Fibroblast of skin of right biceps (primary cell): ENCODE measurements around the gene PPDPF.

Experiments used
- DNase-seq: peaks from one replicate; pipeline ENCODE4 v3.0.0-alpha.2; 2013

Gene PPDPF

DNA sequence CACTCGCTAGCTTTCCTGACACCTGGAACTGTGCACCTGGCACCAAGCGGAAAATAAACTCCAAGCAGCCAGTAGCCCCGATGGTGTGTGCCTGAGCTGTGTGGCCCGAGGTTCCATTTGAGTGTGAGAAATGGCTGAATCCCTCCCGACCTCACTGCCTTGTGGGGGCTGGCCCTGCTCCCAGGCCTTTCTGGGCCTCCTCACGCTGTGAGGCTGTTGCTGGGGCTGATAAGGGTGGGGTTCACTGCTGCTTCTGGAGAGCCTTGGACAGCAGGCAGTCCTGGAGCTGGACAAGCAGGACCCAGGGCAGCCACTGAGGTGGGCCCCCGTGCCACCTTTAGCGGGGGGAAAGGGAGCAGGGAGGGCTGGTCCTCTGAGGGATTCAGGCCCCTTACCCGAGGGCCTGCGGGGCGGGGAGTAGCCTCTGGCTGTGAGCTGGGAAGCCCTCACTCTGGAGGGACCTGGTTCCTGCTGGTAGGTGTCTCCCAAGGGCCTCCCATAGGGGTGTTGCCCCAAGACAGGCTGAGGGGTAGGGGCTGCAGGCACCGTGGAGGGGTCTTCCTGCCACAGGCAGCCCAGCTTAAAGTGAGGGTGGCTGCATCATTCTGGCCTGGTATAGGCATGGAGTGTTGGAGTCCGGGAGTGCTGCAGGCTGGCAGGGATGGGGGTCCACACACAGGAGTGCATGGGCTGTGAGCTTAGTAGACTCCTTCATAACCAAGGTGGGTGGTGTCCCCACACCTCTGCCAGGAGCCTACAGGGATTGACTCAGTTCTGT is 1.7 kb downstream of the PPDPF start:
- DNase-seq, result no peak

DNA sequence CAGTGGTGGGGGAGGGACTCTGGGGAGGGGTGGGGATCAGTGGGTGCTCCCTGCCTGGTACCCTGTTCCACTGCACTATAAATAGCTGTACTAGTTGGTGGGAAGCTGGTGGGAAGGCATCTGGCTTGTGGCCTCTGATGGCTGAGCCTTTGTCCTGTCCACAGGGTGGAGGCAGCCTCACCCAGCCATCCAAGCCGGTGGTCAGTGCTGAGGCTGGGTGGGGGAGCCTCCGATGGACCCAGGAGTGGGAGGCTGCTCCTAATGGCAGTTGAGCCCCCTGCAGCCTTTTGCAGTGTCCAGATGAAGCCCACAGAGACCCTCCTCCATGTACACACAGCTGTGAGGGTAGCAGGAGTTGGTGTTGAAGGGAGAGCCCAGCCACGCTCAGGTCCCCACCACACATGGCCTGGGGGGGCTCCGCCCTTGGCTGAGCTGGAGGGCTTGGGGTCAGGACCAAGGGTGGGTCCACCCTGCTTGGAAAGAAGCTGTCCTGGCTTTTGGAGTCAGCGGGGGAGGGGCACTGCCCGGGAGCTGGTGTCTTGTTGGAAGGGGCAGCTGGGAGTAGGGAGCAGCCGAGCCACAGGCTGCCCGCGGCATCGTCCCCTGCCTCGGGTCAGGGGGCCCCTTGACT is 2.5 kb downstream of the PPDPF start:
- DNase-seq, result no peak

DNA sequence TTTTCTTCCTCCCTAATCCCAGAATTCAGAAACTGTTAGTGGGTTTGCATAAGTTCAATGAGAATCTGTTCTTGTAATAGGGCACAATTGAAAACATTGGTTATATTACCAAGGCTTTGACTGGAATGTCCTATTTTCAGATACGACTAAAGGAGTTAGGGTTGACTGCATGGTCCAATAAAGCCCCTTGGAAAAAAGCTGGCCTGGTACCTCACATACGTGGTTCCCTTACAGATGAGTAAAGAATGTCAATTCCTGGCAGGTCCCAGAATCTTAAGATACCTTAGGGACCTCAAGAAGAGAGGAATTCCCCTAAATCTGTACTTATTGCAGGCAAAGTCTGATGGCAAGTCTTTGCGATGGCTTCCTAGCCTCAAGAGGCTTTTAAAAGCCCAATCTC is 4.6 kb downstream of the PPDPF start:
- DNase-seq, result no peak

DNA sequence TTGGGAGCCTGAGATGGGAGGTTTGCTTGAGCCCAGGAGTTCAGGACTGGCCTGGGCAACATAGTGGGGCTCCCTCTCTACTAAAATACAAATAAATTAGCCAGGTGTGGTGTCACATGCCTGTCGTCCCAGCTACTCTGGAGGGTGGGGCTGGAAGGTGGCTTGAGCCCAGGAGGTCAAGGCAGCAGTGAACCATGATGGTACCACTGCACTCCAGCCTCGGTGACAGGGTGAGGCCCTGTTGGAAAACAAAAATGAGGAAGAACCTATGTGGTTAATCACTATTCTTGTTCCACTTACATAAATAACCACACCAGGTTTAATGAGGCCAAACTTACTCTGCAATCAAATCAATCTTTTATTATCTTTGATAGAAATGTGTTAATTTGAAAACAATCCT is 5.4 kb downstream of the PPDPF start:
- DNase-seq, result no peak

DNA sequence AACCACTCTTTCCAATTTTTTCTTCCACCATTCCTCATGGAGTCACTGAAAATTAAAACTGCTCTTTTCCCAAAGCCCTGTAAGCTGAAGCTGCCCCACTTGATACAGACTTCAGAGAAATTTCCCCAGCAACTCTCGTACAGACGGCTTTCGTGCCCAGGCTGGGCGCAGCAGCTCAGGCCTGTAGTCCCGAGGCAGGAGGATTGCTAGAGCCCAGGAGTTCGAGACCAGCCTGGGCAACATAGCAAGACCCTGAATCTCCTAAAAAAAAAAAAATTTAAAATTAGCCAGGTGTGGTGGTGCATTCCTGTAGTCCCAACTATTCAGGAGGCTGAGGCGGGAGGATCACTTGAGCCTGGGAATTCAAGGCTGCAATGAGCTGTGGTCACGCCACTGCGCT is 6.6 kb downstream of the PPDPF start:
- no peak for DNase-seq

DNA sequence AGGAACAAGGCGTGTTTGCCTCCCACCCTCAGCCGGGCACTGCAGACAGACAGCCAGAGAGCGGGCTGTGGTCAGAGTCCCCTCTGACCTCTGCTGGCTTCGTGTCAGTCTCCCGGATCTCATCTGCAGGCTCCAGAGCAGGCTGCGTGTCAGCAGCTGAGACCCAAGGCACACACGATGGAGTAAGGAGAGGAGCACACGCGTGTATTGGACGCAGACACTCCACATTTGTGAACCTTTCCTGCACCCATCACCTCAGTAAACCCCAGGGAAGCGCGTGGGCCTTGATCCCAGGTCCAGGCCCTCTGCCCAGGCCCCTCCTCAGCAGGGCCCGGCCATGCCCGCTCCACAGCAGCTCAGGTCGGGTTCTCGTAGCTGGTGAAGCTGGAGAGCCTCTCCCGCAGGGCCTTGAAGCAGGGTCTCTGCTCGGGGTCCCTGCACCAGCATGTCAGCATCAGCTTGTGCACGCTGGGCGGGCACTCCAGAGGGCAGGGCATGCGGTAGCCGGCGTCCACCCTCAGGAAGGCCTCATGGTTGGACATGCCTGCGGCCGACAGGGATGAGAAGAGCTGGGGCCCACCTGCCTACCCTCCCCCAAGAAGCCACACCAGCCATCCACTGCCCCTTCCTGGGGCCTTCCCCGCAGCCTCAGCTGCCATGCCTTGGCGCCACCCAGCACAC is 8.8 kb downstream of the PPDPF start:
- no peak for DNase-seq

DNA sequence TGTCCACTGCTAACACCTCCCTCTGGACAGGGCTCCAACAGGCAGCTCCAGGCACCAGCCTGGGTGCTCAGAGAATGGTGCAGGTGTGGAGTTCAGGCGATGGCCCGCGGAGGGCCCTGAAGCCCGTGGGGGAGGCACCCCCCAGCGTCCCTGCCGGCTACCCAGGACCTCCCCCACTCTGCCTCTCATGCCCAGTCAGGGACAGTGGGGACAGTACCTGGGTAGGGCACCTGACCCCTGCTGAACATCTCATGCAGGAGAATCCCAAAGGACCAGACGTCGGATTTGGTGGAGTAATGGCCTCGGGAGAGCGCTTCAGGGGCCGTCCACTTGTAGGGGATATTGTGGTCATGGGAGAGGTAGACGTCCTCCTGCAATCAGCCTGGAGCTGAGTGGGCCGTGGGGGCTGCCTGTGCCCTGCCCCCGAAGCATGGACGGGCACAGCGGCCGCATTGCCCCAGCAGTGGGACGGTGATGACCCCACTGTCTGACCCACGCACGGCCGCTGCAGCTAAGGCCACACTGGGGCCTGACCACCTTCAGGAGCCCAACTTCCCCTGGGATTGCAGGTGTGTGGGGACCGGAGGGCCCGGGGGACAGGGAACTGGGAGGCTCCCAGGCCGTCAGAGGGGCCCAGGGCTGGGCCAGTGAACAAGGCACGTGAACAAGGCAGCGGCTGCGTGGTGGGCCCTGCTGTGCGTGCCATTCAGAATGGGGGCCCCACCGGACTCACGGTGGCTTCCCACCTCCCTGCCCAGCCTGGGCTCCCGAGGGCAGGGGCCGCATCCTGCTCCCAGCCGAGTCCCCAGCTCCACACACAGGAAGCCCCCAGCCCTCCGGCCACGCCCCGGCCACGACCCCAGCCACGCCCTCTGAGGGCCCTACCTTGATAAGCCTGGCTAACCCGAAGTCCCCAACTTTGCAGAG is 9.6 kb downstream of the PPDPF start:
- DNase-seq, result no peak

DNA sequence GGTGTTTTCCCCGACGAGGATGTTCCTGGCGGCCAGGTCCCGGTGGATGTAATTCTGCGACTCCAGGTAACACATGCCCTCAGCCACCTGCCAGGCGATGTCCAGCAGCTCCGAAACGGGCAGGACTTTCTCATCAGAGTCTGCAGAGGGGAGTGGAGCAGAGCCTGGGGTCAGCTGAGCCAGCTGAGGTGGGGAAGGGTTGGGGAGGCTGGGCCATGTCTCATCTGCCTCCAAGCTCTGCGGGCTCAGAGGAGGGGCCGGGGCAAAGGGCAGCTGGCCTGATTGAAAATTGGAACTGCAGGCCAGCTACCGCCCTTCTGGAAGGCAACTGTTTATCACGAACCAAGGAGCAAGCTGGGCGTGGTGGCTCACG is 10.2 kb downstream of the PPDPF start:
- no peak for DNase-seq

DNA sequence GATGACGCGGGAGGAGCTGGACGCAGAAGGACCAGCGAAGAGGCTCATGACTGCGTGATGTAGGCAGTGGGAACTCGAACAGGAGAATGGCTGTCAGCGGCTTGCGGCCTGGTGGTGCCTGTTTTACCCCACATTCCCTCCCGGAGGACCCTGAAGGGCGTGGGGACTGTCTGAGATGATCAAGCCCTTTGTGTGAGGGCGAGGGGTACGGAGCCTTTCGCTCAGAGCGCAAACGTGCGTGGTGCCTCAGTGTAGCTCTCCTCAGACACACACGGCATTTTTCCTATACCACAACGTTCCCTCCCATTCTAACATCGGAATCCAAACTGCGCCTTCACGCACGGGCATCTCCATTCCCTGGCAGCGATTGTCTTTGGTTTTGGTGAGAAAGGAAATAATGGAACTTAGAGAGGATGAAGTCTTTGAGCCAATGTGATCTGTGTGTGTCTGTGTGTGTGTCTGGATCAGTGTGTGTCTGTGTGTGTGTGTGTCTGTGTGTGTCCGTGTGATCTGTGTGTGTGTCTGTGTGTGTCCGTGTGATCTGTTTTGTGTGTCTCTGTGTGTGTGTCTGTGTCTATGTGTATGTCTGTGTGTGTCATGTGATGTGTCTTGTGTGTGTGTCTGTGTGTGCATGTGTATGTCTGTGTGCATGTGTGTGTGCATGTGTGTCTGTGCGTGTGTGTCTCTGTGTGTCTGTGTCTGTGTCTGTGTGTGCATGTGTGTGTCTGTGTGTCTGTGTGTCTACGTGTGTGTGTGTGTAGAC is 11.3 kb downstream of the PPDPF start:
- no peak for DNase-seq

DNA sequence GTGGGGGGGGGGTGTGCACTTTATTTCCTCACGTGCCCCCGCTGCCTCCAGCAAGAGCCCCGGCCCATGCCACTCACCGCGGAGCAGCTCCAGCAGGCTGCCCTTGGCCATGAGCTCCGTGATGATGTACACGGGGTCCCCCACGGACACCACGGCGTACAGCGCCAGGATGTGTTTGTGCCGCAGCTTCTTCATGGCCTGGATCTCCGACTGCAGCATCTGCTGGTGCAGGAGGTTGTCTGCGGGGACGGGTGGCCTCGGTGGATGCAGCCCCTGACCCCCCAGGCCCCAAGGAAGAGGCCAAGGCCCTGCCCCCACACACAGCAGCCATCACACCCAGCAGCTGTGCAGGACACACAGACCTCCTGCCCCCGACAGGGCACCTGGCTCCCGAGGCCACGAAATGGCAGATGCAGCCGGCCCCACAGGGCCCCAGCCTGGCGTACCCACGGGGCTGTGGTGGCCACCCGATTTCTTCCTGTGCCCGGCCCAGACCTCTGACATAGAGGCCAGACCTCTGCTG is 11.9 kb downstream of the PPDPF start:
- DNase-seq, result no peak

DNA sequence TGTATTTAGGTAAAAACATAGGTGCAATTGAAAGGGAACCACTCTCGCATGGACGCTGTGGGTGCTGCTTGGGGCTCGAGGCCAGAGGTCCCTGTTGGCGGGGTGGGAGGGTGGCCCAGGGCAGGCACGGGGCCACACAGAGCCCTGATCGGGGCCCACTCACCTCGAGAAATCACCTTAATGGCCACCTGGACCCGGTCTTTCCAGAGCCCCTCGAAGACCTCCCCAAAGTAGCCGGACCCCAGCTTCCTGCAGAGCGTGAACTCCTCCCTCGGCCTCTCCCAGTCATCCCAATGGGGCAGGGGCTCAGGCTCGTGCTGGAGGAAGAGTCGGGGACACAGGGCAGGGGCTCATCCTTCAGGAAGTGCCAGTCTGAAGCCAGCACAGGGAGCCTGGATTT is 12.8 kb downstream of the PPDPF start:
- DNase-seq, result no peak

DNA sequence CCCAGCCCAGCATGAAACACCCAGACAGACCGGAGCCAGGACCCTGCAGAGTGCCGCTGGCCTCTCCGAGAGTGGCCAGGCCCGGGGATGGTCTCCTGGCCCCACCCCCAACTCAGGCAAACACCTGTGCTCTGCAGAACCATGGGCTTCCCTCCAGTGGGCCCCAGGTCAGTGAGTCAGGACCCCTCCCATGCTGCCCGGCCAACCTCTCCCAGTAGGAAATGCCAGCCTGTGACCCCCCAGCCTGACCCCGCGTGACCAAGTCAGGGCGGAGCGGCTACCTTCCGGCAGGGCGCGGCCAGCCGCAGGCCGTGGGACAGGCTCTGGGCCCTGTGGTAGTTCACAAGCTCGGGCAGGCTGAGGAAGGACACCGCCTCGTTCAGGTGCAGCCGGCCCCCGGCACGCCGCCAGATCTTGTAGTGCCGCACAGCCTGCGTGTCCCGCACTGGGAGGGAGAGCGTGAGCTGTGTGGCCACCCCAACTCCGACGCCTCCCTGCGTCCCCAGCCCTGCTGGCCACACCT is 13.4 kb downstream of the PPDPF start:
- no peak for DNase-seq

DNA sequence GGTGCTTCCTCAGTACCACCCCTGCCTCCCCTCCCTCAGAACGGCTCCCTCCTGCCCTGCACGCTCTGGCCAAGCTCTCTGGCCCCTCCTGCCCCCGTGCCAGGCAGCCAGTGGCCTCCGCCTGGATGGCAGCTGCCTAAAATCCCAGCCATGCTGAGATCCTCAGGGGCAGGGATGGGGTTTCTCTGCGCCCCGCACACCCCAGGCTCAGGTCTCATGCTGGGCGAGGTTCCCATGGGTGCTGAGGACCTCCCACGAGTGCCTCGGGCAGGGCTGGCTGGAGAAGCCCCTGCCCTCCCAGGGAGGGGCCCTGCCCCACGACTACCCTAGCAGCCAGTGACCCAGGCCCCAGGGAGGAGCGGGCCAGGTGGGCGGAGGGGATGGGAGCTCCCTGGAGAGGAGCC is 13.9 kb downstream of the PPDPF start:
- DNase-seq, result no peak

DNA sequence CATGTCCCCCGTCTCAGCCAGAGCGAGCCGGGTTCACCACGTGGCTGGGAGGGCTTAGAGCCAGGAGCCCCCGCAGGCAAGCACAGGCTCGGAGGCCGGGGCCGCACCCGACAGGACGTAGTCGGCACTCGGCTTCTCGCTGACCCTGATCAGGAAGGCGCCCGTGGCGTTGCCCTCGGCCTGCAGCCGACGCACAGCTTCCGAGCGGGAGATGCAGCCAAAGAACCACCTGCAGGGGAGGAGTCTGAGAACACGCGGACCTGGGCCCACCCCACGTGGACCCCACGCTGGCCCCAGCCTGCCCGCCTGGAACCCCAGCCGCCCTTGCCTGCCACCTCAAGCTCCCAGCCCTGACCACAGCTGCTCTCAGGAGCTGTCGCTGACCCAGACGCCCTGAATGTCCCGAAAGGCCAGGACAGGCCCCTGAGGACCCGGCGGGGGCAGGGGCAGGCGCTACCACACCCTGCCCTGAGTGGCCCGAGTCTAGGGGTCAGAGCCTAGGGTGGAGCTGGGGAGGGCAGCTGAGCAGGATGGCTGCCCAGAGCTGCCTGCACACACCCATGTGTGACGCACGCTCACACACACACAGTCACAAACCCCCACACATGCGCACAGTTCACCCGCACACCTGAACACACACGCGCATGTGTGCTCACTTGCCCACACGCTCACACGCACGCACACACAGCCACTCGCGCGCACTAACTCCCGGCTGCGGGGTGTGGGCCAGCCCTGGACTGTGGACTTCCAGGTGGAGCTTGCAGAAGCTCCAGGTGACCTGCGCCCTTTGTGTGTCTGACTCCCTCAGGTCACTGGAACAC is 14.5 kb downstream of the PPDPF start:
- no peak for DNase-seq

DNA sequence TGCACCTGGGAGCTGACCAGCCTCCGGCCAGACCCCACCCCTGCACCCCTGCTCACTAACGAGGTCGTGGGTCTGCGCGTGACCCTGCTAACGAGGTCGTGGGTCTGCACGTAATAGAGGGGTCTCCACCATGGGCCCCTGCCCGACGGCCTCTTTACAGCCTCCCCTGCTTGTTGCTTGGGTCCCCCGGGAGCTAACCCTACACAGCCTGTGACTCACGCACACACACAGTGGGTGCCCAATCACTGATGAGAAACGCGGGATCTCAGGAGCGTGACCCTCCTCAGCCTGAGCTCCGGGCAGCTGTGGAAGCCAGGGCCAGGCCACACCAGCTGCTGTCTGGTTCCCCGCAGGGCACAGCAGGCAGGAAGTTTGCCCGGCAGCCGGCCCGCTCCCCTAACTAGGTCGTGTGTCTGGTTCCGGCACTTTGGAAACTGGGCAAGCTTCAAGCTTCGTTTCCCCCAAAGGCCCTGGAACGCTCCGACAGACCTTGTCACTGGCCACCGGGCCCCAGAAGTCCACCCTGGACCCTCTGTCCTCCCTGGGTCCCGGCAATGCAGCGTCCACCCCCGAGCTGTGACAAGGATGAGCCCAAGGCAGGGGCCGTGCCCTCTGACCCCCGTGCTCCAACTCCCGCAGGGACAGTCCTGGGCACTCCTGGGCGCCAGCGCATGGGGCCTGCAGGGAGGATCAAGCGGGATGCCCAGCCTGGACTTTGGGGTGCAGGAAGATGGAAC is 15.8 kb downstream of the PPDPF start:
- DNase-seq, result no peak

DNA sequence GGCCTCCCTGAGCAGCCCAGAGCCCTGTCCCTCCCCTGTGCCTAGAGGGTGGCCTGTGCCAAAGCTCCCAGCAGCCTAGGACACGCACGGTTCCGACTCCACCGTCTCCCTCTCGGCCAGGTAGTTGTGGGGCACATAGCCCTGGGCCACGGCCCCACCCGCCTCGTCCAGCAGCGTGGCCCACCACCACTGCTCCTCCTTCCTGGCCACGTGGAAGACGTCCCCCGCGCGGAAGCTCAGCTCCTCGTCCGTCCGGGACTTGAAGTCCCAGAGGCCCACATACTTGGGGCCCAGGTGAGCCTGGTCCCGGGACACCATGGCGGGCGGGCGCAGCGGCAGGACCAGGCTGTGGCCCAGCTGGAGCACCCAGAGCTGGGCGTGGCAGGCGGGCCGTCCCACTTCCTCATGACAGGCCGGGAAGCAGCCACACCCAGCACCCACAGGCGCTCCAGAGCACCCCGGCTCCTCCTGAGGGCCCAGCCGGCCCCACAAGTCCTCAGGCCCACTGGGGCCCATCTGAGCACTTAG is 16.5 kb downstream of the PPDPF start, which contains the start of gene PTK6:
Gene PTK6, minus strand, starts transcription at position 380 of the 528 bp plus-strand sequence. Its CDS starts 62 bp downstream, at position 318.
- DNase-seq, result no peak

DNA sequence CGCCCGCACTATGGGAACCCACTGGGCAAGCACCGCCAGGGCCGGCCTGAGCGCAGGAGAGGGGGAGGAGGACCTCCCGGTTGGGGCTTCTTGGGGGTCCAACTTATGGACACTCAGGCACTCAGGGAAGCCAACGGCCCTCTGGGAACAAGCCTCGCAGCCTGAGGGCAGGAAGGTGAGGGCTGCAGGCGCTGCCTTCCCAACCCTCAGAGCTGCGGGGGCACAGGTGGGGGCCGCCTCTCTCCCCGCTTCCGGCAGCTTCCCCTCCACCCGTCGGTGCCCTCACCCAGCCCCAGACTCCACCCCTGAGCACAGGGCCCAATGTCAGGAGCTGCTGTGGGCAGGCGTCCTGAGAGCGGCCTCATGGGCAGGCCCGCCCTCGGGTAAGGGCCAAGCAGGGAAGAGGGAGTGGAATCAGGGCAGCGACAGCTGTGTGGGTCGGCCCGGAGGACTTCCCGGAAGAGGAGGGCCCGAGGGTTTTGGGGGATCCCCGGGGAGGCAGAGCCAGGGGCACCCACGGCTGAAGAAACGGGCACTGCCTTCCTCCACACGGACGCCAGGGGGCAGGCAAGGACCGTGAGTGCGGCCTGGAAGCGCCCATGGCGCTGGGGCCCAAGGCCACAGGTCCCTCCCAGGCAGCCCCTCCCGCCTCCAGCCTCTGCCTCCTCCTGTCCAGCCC is 17.1 kb downstream of the PPDPF start:
- DNase-seq, result peak; percentile 72

DNA sequence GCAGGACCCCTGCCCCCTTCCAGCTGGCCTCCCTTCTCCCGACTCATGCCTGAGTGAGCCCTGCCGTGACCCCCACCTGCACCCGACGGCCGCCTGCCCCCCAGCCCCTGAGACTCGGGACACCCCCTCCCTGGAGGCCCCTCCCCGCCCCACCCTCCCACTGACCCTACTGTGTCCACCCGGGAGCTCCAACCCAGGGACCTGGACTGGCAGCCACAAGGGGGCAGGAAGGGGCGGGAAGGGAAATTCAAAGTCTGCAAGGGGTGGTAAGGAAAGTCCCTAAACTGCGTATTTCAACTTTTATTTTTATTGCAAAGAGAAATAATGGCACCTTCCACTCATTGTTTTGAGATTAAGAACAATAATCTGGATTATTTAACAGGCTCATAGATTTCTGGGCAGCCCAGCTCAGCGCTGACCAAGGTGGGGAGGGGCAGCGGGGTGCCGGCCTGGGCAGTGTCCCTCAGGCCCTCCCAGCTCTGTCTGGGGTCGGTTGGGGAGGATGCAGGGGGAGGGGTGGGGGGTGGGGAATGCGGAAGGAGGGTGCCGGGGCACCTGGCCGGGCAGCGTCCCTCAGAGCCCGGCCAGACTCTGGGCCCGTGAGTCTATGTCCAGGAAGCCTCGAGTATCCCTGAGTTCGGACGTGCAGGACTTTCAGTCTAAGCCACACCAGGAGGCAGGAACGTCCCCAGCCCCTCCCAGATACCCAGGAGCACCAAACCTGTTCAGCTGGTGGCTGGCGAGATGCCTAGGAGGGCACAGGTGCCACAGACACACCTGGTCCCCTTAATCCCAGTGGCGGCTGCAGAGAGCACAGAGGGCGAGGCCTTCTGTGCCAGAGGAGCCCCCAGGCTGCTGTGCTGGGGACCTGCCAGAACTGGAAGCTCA is 17.9 kb downstream of the PPDPF start:
- no peak for DNase-seq
